GM18873 (cell line): ENCODE data around the gene TAS2R1.

ENCODE experiments used
- ATAC-seq: cut with Tn5 transposase; IDR thresholded peaks from one replicate; pipeline ENCODE4 v1.9.1; 2021; ENCODE audit warnings: mild to moderate bottlenecking, moderate library complexity, moderate number of reproducible peaks; ENCODE audit not compliant: unreplicated experiment, low FRiP score

Gene TAS2R1

GRCh38 chr5:9589049-9589835 lies 40.9 kb downstream of the TAS2R1 start:
- no peak for ATAC-seq

GRCh38 chr5:9588254-9588653 lies 41.9 kb downstream of the TAS2R1 start:
- ATAC-seq, result no peak

GRCh38 chr5:9587135-9587534 lies 43.0 kb downstream of the TAS2R1 start:
- ATAC-seq, result no peak

GRCh38 chr5:9582406-9582805 lies 47.7 kb downstream of the TAS2R1 start:
- ATAC-seq, result no peak
